GM12892 (cell line): ENCODE results near the gene PACSIN1.

ENCODE experiments used
- POLR2A ChIP-seq: IDR thresholded peaks from 2 replicates; pipeline ENCODE4 v1.6.1; 2011; ENCODE audit warnings: low read depth, low read length, control low read depth
- POLR2AphosphoS5 ChIP-seq: IDR thresholded peaks from 2 replicates; pipeline ENCODE4 v1.6.1; 2011; ENCODE audit warnings: low read depth, low read length, control low read depth
- TAF1 ChIP-seq: IDR thresholded peaks from 2 replicates; pipeline ENCODE4 v1.6.1; 2011; ENCODE audit warnings: low read depth, mild to moderate bottlenecking, control low read depth, low read length, borderline replicate concordance

DNA sequence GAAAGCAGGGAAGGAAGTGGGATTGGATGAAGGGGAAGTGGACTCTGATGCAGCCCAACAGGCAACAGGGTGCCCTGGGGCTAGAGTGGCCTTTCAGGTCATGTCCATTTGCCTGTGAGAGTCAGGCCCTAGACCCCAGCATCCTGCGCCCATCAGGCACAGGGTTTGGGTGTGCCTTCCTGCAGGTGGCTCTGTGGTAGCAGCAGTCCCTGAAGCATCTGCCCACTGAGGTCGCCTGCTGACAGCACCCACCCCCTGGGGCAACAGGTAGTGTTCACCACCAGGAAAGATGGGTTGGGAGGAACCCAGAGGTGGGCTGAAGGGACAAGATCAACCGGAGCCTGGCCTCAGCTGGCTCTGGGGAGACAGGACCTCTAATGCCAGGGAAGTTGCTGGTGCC lies 3.6 kb downstream of the PACSIN1 start:
- no peak for TF ChIP-seq POLR2A
- TF ChIP-seq POLR2AphosphoS5, result no peak
- no peak for TF ChIP-seq TAF1
